Measurements from ENCODE around the gene FRY.

The FRY gene

GRCh38 chr13:32245555-32245954, 214.0 kb downstream of the FRY start:
- no peak overlapping the region for H3K27ac ChIP-seq
- DNase-seq (ENCODE audit: low read depth, low spot score), result no peak

GRCh38 chr13:32246468-32246867, 214.9 kb downstream of the FRY start:
- no peak overlapping the region for H3K27ac ChIP-seq
- no peak for DNase-seq (ENCODE audit: low read depth, low spot score)

GRCh38 chr13:32247887-32248286, 216.3 kb downstream of the FRY start:
- H3K27ac ChIP-seq, result no peak overlapping the region
- no peak for DNase-seq (ENCODE audit: low read depth, low spot score)

GRCh38 chr13:32248801-32249200, 217.2 kb downstream of the FRY start:
- DNase-seq (ENCODE audit: low read depth, low spot score), result no peak
- H3K27ac ChIP-seq, result no peak overlapping the region

GRCh38 chr13:32252812-32253438, 221.4 kb downstream of the FRY start:
- DNase-seq (ENCODE audit: low read depth, low spot score), result no peak
- no peak overlapping the region for H3K27ac ChIP-seq

GRCh38 chr13:32253911-32254399, 222.4 kb downstream of the FRY start:
- DNase-seq (ENCODE audit: low read depth, low spot score), result no peak
- peak overlapping the region; percentile 72 for H3K27ac ChIP-seq

- H3K27ac ChIP-seq, result peak overlapping the region; percentile 72
- no peak for DNase-seq (ENCODE audit: low read depth, low spot score)
These were observed 222.8 kb downstream of the FRY start for GRCh38 chr13:32254416-32254815.

GRCh38 chr13:32254916-32255723, 223.5 kb downstream of the FRY start:
- peak overlapping the region; percentile 72 for H3K27ac ChIP-seq
- DNase-seq (ENCODE audit: low read depth, low spot score), result no peak

GRCh38 chr13:32255724-32256109, 224.1 kb downstream of the FRY start:
- no peak for DNase-seq (ENCODE audit: low read depth, low spot score)
- H3K27ac ChIP-seq, result peak overlapping the region; percentile 72

GRCh38 chr13:32256243-32256642, 224.7 kb downstream of the FRY start:
- no peak for DNase-seq (ENCODE audit: low read depth, low spot score)
- H3K27ac ChIP-seq, result peak overlapping the region; percentile 72

GRCh38 chr13:32257649-32258048, 226.1 kb downstream of the FRY start:
- no peak for DNase-seq (ENCODE audit: low read depth, low spot score)
- no peak overlapping the region for H3K27ac ChIP-seq

- H3K27ac ChIP-seq, result no peak overlapping the region
- DNase-seq (ENCODE audit: low read depth, low spot score), result no peak
These were observed 227.5 kb downstream of the FRY start for GRCh38 chr13:32259116-32259515.

GRCh38 chr13:32261567-32261966, 230.0 kb downstream of the FRY start:
- DNase-seq (ENCODE audit: low read depth, low spot score), result no peak

GRCh38 chr13:32262165-32262564, 230.6 kb downstream of the FRY start:
- DNase-seq (ENCODE audit: low read depth, low spot score), result no peak
- no peak overlapping the region for H3K27ac ChIP-seq

More at GRCh38 chr13:32261567-32261966, 230.0 kb downstream of the FRY start:
- no peak overlapping the region for H3K27ac ChIP-seq

- DNase-seq (ENCODE audit: low read depth, low spot score), result no peak
These were observed 231.0 kb downstream of the FRY start for GRCh38 chr13:32262619-32263018.

GRCh38 chr13:32264407-32264806, 232.8 kb downstream of the FRY start:
- no peak overlapping the region for H3K27ac ChIP-seq
- DNase-seq (ENCODE audit: low read depth, low spot score), result no peak

More at GRCh38 chr13:32262619-32263018, 231.0 kb downstream of the FRY start:
- no peak overlapping the region for H3K27ac ChIP-seq

- no peak overlapping the region for H3K27ac ChIP-seq
- DNase-seq (ENCODE audit: low read depth, low spot score), result no peak
These were observed 234.2 kb downstream of the FRY start for GRCh38 chr13:32265726-32266125.

GRCh38 chr13:32266130-32266529, 234.6 kb downstream of the FRY start:
- DNase-seq (ENCODE audit: low read depth, low spot score), result no peak
- H3K27ac ChIP-seq, result no peak overlapping the region

GRCh38 chr13:32267836-32268439, 236.4 kb downstream of the FRY start:
- DNase-seq (ENCODE audit: low read depth, low spot score), result no peak
- no peak overlapping the region for H3K27ac ChIP-seq

- no peak for DNase-seq (ENCODE audit: low read depth, low spot score)
- no peak overlapping the region for H3K27ac ChIP-seq
These were observed 240.6 kb downstream of the FRY start for GRCh38 chr13:32272021-32272683.

GRCh38 chr13:32277839-32278238, 246.3 kb downstream of the FRY start:
- no peak for DNase-seq (ENCODE audit: low read depth, low spot score)
- no peak overlapping the region for H3K27ac ChIP-seq

Measured in epithelial cell of prostate (primary cell).